NK-92 (cell line): ENCODE results near the gene GUK1.
"Not testable (repeated sequence)": the region's sequence is repeated elsewhere in the genome, so short reads cannot be mapped to it uniquely, and the experiment has no call there.

ENCODE experiments used
- DNase-seq: peaks from one replicate; lab custom pipeline; 2025; ENCODE audit not compliant: unreplicated experiment; lab: John Stamatoyannopoulos, UW

The GUK1 gene

DNA sequence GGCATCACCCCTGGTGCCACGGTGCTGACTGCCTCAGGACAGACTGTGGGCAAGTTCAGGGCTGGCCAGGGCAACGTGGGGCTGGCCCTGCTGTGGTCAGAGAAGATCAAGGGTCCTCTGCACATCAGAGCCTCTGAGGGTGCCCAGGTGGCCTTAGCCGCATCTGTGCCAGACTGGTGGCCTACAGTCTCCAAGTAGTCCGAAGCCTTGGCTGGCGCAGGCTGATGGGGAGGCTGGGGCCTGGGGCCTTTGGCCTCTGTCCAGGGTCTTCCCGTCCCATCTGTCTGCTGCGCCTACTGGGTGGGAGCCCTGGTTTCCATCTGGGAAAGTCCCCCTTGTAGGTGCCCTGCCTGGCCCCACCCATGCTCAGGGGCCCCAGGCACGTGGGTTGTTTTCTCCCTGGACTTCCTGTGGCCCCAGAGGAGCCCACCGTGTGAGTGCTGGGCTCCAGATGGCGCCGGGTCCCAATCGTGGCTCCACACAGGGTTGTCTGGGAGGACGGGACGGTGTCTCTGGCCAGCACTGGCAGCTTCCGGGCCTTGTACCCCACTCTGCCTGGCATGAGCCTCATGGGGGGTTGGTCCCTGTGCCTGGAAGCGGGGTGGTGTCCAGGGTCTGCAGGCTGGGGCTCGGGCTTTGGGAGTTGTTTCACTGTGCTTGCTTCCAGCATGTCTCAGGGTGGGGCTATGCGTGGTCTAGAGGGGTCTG, 35.4 kb downstream of the GUK1 start:
- DNase-seq: no peak

DNA sequence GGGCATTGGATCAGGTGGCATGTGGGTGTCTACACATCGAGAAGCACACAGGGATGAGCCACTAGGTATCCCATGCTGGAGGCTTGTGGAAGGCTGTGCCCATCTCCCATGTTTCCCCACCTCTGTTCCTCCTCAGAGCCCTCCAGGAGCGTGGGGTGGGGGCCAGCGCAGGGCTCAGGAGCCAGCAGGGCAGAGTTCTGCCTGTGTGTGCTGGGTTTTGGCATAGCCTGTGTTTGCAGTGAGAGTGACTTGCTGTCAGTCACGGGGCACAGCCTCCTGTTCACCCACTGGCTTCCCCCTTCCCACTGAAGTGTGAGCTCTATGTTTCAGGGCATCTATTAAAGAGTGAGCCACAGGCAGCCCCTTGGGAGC, 35.9 kb downstream of the GUK1 start:
- no peak for DNase-seq

DNA sequence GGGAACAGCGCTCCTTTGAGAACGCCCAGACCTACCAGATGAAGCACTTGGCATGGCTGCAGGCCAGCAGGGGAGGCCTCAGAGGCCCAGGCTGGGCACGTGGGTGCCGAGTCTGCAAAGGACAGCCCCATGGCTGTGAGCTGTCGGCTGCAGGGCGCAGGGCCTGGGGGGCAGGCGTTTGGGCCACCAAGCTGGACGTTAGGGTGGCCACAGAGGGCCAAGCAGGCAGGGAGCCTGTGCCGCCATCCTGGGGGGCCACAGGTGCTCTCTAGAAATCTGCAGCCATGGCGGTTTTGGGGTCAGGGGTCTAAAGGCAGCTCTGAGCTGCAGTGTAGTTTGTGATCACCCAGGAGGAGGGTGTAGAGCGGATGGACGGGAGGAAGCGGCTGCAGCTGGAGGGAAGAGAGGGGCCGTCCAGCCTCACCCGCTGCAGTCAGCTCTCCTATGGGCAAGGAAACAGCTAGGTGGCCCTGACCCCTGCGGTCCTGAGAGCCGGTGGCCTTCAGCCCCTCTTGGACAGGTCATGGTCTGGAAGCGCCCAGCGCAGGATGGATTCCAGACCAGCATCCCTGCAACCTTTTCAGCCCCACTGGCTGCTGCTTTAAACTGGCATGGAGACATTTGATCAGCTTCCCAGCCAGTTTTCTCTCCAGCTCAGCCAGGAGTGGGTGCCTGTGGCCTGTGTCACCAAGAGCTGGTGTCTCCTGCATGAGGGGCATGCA, 36.5 kb downstream of the GUK1 start:
- no peak for DNase-seq

DNA sequence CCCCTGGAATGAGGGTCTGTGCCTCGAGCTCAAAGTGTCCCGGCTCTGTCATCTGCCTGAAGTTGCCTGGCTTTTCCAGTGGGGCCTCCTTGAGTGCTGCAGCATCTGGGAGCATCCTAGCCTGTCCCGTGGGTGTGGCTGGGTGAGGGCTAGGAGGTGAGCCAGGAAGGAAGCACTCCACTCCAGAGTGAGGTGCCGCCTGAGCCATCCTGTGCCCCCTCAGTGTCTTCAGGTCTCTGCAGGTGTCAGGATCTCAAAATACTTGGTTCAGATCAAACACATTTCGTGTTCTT, 37.0 kb downstream of the GUK1 start:
- no peak for DNase-seq

DNA sequence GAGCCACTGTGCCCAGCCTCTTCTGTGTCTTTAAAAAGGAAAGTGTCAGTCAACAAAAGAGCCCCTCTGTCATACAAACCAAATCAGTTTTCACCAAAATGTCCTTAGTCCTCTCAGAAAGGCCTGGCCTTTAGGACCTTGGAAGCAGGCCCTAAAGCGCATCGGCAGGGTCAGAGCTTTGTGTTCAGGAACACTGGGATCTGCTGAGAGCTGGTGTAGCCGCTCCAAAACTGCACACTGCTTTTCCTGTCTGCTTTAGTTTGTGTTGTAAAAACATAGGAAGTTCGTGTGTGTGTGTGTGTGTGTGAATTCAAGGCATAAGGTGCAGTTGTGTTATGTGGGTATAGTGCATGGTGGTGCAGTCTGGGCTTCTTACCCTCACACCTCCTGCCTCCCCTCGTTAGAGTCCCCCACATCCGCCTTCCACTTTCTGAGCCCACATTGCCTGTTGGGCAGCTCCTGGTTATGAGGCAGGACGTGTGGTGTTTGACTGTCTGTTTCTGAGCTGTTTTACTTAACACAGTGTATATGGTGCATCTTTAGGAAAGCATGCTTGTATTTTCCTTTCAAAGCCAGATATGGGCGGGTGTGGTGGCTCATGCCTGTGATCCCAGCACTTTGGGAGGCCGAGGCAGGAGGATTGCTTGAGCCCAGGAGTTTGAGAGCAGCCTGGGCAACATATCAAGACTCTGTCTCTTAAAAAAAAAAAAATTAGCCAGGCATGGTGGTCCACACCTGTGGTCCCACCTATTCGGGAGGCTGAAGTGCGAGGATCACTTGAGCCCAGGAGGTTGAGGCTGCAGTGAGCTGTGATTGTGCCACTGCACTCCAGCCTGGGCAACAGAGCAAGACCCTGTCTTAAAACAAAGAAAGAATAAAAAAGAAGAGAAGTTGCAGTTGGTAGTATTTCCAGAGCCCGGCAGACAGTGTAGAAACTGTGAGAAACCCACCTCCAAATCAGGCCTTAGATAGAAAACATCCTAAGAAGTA, 37.9 kb downstream of the GUK1 start:
- no peak for DNase-seq

DNA sequence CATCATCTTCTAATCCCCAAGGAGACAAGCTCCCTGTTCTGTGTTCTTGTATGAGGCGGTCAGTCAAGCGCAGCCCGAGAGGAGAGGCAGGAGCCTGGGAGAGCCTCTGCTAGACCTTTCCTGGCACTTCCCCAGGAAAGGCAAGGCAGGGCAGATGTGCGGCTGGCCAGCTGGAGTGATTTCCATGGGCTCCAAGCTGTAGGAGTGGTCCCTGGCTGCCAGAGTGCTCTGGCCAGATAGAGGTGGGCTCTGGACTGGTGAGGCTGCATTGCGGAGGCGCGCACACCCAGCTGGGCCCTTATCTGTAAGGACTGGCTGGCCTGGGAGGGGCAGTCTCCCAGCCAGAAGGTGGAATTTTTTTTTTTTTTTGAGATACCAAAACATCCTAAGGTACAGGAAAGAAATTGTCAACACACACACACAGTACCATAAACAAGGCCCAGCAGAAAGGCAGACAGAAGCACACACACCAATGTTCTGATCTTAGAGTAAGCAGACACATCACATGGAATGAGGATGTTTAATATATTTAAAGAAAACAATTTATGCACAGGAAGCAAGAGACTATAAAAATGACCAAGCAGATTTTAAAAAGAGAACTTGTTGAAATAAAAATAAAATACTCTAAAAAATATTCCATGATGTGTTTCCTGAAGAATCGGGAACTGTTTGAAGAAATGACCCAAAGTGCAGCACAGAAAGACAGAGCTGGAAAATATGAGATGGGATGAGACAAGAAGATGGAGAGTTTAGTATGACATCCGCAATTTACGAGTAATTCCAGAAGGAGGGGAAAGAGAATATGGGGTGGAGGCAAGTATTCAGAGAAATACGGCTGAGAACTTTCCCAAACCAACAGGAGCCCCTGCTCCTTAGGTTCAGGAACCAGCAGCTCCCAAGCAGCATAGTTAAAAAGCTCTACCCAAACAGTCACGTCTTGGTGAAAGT, 38.9 kb downstream of the GUK1 start:
- DNase-seq: no peak

DNA sequence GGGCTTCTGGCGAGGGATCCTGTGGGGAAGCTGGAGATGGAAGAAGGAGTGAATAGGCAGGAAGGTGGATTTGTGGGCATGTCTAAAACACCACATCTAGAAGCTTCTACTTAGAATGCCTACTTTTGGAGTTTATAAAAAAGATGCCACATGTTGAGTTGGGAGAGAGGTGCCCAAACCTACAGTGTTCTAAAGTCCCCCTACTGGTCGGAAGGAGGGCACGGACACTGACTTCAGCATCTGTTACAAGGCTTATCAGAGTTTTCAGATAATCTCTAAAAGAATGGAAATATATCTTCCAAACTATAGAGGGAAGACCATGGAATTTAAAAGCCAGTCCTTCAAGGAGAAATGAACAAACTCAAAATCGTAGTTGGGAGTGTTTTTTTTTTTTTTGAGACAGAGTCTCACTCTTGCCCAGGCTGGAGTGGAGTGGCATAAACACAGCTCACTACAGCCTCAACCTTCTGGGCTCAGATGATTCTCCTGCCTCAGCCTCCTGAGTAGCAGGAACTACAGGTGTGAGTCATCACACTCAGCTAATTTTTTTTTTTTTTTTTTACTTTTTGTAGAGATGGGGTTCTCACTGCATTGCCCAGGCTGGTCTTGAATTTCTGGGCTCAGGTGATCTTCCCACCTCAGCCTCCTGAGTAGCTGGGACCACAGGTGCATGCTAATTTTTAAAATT, 40.3 kb downstream of the GUK1 start:
- DNase-seq: no peak

DNA sequence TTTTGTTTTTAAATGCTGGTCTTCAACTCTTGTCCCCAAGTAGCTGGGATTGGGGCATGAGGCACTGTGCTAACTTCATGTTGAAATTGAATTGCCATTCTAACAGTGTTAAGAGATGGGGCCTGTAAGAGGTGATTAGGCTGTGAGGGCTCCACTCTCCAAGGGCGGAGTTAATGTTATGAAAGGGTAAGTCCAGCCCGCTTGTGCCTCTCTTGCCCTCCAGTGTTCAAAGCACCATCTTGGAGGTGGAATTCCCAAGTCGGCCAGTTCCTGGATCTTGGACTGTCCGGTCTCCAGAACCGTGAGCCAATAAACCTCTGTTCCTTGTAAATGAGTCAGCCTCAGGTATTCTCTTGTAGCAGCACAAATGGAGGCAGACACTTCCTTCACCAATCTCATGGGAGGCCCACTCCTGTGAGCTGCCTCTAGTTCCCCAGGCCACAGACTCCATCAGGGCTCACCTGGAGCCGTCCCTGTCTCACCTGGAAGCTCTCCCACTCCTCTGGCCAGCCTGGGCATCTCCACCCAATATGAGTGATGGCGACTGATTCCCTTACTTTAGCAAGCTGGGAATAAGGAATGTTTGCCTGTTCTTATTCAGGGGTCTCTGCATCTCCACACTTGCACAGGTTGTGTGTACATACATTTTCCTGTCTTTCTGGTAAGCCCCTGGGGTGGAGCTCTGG, 41.0 kb downstream of the GUK1 start:
- DNase-seq: no peak

DNA sequence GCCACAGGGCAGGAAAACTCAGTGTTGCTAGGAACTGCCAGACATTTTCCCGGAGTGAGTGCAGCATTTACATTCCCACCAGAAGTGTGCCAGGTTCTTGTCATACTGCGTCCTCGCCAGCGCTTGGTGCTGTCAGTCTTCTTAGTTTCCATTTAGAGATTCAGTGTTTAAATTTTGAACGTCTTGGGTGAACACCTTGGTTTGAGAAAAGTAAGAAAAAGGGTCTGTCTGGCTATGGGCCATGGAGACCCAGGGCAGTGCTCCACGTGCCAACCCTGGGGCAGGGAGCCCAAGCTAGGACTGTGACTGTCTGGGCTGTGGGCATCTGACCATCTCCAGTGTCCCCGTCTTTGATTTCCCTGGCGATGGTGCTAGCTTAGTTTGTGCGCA, 41.6 kb downstream of the GUK1 start:
- DNase-seq: no peak

DNA sequence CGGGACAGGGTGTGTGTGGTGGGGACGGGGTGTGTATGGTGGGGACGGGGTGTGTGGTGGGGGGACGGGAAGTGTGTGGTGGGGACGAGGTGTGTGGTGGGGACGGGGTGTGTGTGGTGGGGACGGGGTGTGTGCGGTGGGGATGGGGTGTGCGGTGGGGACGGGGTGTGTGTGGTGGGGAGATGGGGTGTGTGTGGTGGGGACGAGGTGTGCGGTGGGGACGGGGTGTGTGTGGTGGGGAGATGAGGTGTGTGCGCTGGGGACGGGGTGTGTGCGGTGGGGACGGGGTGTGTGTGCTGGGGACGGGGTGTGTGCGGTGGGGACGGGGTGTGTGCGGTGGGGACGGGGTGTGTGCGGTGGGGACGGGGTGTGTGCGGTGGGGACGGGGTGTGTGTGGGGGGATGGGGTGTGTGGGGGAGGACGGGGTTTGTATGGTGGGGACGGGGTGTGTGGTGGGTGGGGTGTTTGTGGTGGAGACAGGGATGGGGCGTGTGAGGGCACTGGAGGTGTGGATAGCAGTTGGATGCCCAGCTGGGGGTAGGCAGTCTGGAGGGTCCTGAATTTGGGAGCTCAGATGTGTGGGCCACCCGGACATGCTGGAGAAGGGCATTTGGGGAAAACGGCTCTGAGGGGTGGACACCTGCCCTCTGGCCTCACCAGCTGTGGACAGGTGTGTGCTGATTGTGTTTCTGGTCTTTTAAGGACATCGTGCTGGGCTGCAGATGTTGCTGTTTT, 42.4 kb downstream of the GUK1 start:
- DNase-seq: no peak

DNA sequence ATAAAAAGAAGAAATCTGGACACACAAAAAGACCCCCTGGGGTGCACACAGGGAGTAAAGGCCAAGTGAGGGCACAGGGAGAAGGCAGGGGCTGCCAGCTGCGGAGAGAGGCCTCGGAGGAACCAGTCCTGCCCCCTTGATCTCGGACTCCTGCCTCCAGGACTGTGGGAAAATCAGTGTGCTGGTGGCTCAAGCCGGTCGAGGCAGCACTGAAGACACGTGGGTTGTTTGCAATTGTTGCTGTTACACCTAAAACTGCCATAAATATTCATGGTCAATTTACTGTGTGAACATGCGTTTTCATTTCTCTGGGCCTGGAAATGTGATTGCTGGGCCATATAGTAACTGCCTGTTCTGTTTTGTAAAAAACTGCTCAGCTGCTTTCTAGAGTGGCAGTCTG, 44.1 kb downstream of the GUK1 start:
- DNase-seq: no peak

DNA sequence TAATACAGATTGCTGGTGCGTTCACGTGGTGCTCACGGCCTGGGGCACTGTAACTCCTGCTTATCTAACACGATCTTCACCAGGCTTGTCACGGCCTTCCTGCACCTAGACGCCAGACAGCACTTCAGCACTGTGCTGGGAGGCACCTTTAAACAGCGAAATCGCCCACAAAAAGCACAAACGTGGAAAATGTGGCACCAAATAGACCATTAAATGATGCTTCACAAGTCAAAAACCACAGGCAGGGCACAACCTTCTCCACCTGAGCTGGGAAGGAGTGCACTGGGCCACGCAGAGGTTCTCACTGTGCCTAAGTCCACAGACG, 45.5 kb downstream of the GUK1 start:
- DNase-seq: no peak

DNA sequence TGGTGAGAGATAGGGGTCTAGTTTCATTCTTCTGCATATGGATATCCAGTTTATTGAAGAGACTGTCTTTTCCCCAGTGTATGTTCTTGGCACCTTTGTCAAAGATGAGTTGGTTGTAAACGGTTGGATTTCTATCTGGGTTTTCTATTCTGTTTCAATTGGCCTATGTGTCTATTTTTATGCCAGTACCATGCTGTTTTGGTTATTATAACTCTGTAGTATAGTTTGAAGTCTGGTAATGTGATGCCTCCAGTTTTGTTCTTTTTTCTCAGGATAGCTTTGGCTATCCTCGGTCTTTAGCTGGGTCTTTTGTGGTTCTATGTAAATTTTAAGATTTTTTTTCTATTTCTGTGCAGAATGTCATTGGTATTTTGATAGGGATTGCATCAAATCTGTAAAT, 48.2 kb downstream of the GUK1 start:
- DNase-seq: not testable (repeated sequence)

DNA sequence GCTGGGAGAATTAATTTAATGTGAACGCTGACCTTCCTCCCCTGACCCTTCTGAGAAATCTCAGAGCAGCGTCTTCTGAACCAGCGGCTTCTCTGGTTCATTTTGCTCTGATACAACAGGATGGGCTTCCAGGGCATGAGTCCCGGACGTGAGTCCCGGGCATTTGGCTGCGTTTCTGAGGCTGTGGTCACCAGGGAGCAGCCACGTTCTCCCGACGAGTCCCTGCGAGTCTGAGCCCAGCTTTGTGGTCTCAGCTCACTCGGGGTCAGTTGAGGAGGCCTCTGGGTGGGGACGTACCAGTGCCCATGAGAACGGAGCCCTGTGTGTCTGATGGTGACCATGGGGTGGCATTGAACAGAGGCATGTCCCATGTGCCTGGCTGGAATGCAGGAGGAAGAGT, 50.1 kb downstream of the GUK1 start:
- no peak for DNase-seq

DNA sequence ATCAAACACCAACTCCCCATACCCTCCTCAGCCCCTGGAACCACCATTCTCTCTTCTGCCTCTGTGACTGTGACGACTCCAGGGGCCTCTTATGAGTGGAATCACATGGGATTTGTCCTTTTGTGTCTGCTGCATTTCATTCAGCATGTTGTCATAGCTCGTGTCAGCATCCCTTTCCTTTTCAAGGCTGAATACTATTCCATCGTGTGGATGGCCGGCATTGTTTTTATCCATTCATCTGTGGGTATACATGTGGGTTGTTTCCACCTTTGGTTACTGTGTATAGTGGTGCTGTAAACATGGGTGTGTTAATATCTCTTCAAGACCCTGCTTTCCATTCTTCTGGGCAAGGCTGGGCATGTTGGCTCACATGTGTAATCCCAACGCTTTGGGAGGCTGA, 50.7 kb downstream of the GUK1 start:
- no peak for DNase-seq

DNA sequence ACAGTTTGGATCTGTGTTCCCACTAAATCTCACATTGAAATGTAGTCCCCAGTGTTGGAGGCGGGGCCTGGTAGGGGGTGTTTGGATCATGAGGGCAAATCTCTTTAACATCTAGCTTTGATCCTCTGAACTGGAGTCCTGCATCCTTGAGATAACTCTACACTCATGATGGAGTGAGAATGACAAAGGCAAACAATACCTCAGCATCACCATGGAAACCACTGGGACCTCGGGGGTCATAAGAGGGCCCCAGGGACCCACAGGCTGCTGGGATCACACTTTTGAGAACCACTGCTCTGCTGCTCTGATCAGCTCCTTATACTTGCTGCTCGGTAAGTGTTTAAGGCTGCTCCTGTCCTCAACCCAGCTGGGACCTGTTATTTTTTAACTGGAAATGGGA, 54.4 kb downstream of the GUK1 start:
- DNase-seq: no peak

DNA sequence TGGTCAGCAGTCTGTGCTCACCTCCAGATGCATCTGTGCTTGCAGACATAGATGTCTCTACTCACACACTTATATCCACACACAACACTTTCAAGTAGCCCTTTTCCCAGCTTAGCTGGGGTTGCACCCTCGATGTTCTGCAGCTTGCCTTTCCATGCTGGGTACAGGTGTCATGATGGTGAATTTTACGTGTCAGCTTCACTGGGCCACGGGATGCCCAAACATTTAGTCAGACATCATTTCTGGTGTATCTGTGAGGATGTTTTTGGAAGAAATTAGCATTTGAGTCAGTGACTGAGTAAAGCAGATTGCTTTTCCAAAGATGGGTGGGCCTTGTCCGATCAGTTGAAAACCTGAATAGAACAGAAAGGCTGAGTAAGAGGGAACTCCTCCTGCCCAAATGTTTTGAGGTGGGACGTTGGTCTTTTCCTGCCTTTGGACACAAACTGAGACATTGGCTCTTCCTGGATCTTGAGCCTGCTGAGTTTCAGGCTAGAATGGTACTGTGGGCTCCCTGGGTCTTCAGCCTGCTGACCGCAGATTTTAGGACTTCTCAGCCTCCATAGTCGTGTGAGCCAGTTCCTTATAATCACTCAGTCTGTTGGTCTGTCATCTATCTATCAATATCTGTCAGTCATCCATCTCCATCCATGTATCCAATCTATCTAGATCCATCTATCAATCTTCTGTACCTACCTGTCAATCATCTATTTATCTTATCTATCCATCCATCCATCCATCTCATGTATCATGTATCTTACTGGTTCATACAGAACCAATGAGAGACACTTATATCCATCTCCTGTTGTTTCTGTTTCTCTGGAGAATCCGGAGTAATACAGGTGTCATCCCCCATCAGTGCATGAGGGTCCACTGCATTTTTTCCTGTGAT, 55.1 kb downstream of the GUK1 start:
- DNase-seq: no peak

DNA sequence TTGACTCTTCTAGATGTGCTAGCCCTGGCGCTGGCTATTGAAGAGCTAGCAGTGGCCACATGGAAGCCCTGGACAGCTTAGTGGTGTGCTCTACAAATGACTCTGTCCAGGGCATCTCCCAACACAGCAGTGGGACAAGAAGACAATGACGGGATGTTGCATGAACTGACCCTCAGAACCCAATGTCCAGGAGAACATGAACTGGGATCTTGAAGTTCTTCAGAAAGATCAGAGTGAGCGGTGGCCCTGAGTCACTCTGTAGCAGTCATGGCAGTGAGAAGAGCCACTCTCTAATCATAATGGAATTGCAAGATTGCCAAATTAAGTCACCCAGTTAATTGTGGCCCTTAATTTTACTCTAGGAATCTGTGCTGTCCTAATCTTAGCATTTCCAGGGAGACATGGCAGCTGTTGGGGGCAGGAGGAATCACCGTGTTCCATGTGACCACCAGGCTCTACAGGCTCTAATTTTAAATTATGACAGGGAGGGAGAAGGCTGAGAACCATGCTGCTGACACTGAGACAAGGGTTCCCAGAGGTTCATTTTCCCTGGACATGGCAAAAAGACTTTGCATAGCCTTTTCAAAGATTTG, 57.6 kb downstream of the GUK1 start:
- no peak for DNase-seq
